ENCODE data around the gene RBM39. TPM values are rescaled to one million over a fixed set of nuclear protein-coding genes. Genes with fewer than 3 reads are reported as not detected.
"Not testable (repeated sequence)": the region's sequence is repeated elsewhere in the genome, so short reads cannot be mapped to it uniquely, and the experiment has no call there.

Gene RBM39
- total and polyA plus RNA-seq, 11 donors, result 72.6 to 165 (median 112) TPM

DNA sequence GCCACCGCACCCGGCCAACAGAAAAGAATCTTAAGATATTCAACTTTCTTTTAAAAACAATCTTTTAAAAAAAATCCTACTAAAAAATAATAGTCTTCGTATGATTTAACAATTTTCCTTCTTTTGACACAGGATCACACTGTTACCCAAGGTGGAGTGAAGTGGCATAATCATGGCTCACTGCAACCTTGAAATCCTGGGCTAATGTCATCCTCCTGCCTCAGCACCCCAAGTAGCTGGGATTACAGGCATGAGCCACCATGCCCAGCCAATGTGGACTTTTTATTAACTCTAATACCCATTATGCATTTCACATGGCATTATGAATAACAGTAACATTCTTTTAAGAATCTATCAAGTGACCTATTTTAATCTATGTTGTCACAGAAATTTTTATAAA is 20.8 kb downstream of the RBM39 start:
- Histone ChIP-seq H3K27ac (no peak overlapping the region), H3K4me1 (peaks cover 0 to 45% (median 22%) of the 10 kb centered on the region in 12 donors), H3K36me3 (peaks cover 3 to 100% (median 100%) of the 10 kb centered on the region in 9 donors), H3K9me3 (no peaks in the 10 kb centered on the region), H3K4me3 (no peak overlapping the region), H3K27me3 (no peaks in the 10 kb centered on the region)
- DNase-seq (no peak), ATAC-seq (no peak)
- 83 to 93% (median 91%) methylated on average over 3 of the region's 3 CpGs for WGBS, 4 donors
- intact Hi-C loops (cut with DNase I), result no loop called here
- no peak for TF ChIP-seq POLR2A (IDR thresholded peaks at IDR 0.05)
- TF ChIP-seq, protein P1, sequence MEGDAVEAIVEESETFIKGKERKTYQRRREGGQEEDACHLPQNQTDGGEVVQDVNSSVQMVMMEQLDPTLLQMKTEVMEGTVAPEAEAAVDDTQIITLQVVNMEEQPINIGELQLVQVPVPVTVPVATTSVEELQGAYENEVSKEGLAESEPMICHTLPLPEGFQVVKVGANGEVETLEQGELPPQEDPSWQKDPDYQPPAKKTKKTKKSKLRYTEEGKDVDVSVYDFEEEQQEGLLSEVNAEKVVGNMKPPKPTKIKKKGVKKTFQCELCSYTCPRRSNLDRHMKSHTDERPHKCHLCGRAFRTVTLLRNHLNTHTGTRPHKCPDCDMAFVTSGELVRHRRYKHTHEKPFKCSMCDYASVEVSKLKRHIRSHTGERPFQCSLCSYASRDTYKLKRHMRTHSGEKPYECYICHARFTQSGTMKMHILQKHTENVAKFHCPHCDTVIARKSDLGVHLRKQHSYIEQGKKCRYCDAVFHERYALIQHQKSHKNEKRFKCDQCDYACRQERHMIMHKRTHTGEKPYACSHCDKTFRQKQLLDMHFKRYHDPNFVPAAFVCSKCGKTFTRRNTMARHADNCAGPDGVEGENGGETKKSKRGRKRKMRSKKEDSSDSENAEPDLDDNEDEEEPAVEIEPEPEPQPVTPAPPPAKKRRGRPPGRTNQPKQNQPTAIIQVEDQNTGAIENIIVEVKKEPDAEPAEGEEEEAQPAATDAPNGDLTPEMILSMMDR (IDR thresholded peaks at IDR 0.05), result no peak

- Histone ChIP-seq H3K27me3 (no peaks in the 10 kb centered on the region), H3K4me3 (no peak overlapping the region), H3K36me3 (peaks cover 3 to 100% (median 100%) of the 10 kb centered on the region in 9 donors), H3K27ac (no peak overlapping the region), H3K4me1 (peaks cover 0 to 45% (median 22%) of the 10 kb centered on the region in 12 donors), H3K9me3 (no peaks in the 10 kb centered on the region)
- ATAC-seq (no peak), DNase-seq (no peak)
- TF ChIP-seq, protein P1 (IDR thresholded peaks at IDR 0.05), result no peak
- TF ChIP-seq POLR2A (IDR thresholded peaks at IDR 0.05), result no peak
- 85 to 92% (median 89%) methylated on average over 13 of the region's 13 CpGs for WGBS, 4 donors
- intact Hi-C loops (cut with DNase I), result no loop called here
Observed at GRCh38 chr20:35720165-35721123, 21.6 kb downstream of the RBM39 start.

DNA sequence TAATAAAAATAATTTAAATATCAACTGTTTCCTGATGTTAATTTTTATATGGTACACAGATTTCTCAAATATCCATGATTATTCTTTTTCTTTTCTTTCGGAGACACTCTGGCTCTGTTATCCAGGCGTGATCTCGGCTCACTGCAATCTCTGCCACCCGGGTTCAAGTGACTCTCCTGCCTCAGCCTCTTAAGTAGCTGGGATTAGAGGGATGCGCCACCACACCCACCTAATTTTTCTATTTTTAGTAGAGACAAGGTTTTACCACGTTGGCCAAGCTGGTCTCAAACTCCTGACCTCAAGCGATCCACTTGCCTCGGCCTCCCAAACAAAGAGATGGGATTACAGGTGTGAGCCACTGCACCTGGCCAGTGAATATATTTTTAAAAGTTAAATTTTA is 22.3 kb downstream of the RBM39 start:
- TF ChIP-seq, protein P1 (IDR thresholded peaks at IDR 0.05), result no peak
- TF ChIP-seq POLR2A (IDR thresholded peaks at IDR 0.05), result no peak
- no peak overlapping the region for H3K27ac ChIP-seq
- H3K36me3 ChIP-seq, result peaks cover 3 to 100% (median 100%) of the 10 kb centered on the region in 9 donors
- DNase-seq, result no peak
- 52 to 58% (median 55%) methylated on average over 8 of the region's 8 CpGs for WGBS, 4 donors
- peaks cover 0 to 45% (median 22%) of the 10 kb centered on the region in 12 donors for H3K4me1 ChIP-seq
- H3K4me3 ChIP-seq, result no peak overlapping the region
- H3K27me3 ChIP-seq, result no peaks in the 10 kb centered on the region
- H3K9me3 ChIP-seq, result no peaks in the 10 kb centered on the region
- no peak for ATAC-seq
- intact Hi-C loops (cut with DNase I), result loop anchor here in 1 of 10 donors (5.0 kb wide), 1 partner anchor 163 kb away; no protein-coding TSS in a partner anchor

GRCh38 chr20:35718972-35719635 is 23.0 kb downstream of the RBM39 start:
- TF ChIP-seq POLR2A (IDR thresholded peaks at IDR 0.05), result no peak
- TF ChIP-seq, protein P1 (IDR thresholded peaks at IDR 0.05), result no peak
- WGBS, 4 donors, result 83 to 91% (median 86%) methylated on average over 12 of the region's 12 CpGs
- no peak for ATAC-seq

GRCh38 chr20:35718321-35718720 is 23.7 kb downstream of the RBM39 start:
- H3K27me3 ChIP-seq, ATAC-seq, H3K4me3 ChIP-seq, DNase-seq, H3K27ac ChIP-seq, H3K9me3 ChIP-seq: not testable (repeated sequence)
- intact Hi-C loops (cut with DNase I), result loop anchor here in 1 of 10 donors (5.0 kb wide), 1 partner anchor 164 kb away; no protein-coding TSS in a partner anchor
- Histone ChIP-seq H3K36me3 (peaks cover 3 to 100% (median 100%) of the 10 kb centered on the region in 9 donors), H3K4me1 (peaks cover 0 to 42% (median 22%) of the 10 kb centered on the region in 12 donors)
- 87 to 92% (median 90%) methylated on average over 8 of the region's 8 CpGs for WGBS, 4 donors

More at GRCh38 chr20:35718972-35719635, 23.0 kb downstream of the RBM39 start:
- intact Hi-C loops (cut with DNase I), result loop anchor here in 1 of 10 donors (5.0 kb wide), 1 partner anchor 163 kb away; no protein-coding TSS in a partner anchor
- H3K9me3 ChIP-seq, result no peaks in the 10 kb centered on the region
- H3K4me3 ChIP-seq, result no peak overlapping the region
- H3K4me1 ChIP-seq, result peaks cover 0 to 45% (median 22%) of the 10 kb centered on the region in 12 donors
- no peak for DNase-seq
- H3K27me3 ChIP-seq, result no peaks in the 10 kb centered on the region
- H3K27ac ChIP-seq, result no peak overlapping the region
- H3K36me3 ChIP-seq, result peaks cover 3 to 100% (median 100%) of the 10 kb centered on the region in 9 donors
